Prostate gland (tissue), 2 donors: ENCODE data around the gene PCSK4.

Experiments used
- CTCF ChIP-seq, 4 experiments: fragments of 200-600 bp in 2 of 4; fragments of 450-650 bp in 2 of 4; sonication (generic) in 2 of 4; IDR thresholded peaks; 1 replicate in 3 of 4; 2 replicates in 1 of 4; pipeline ENCODE4 v1.5.1; 2016 to 2019; ENCODE audit warnings: antibody characterized with exemption in 4 of 4, mild to moderate bottlenecking in 2 of 4, moderate library complexity in 2 of 4
- POLR2A ChIP-seq: fragments of 450-650 bp; IDR thresholded peaks from one replicate; pipeline ENCODE4 v1.6.1; 2016; ENCODE audit warnings: antibody characterized with exemption, mild to moderate bottlenecking
- POLR2AphosphoS5 ChIP-seq: sonication (generic); formaldehyde crosslinking; IDR thresholded peaks from one replicate; pipeline ENCODE4 v1.6.1; 2017; ENCODE audit warnings: antibody characterized with exemption

GRCh38 chr19:1452802-1453524 is 37.2 kb downstream of the PCSK4 start:
- TF ChIP-seq POLR2A: no peak
- no peak for TF ChIP-seq CTCF (IDR thresholded peaks at IDR 0.05)
- no peak for TF ChIP-seq POLR2AphosphoS5
